Neuronal stem cell (in vitro differentiated cells): ENCODE data around the gene ZBTB18.

ENCODE experiments used
- DNase-seq: peaks from one replicate; pipeline ENCODE4 v3.0.0-alpha.2; 2013; ENCODE audit warnings: low spot score
- H2AFZ ChIP-seq: one replicate; pipeline ENCODE4 v1.6.1; 2013; ENCODE audit warnings: mild to moderate bottlenecking, low read length, inconsistent platforms
- H2AK5ac ChIP-seq: 2 replicates; pipeline ENCODE4 v1.6.1; 2013; ENCODE audit warnings: low read depth, mild to moderate bottlenecking, inconsistent platforms, low read length, moderate library complexity, mixed read lengths
- H2BK120ac ChIP-seq: 2 replicates; pipeline ENCODE4 v1.6.1; 2013; ENCODE audit warnings: low read depth, mild to moderate bottlenecking, inconsistent platforms, low read length, moderate library complexity, mixed read lengths
- H2BK12ac ChIP-seq: one replicate; pipeline ENCODE4 v1.6.1; 2013; ENCODE audit warnings: low read length, inconsistent platforms
- H2BK15ac ChIP-seq: 2 replicates; pipeline ENCODE4 v1.6.1; 2013; ENCODE audit warnings: mild to moderate bottlenecking, low read length, inconsistent platforms, mixed read lengths
- H2BK5ac ChIP-seq: one replicate; pipeline ENCODE4 v1.6.1; 2013; ENCODE audit warnings: inconsistent platforms, mild to moderate bottlenecking, low read length, moderate library complexity
- H3K14ac ChIP-seq: one replicate; pipeline ENCODE4 v1.6.1; 2013; ENCODE audit warnings: low read length, inconsistent platforms
- H3K18ac ChIP-seq: 2 replicates; pipeline ENCODE4 v1.6.1; 2013; ENCODE audit warnings: low read length, inconsistent platforms
- H3K23ac ChIP-seq: 2 replicates; pipeline ENCODE4 v1.6.1; 2013; ENCODE audit warnings: low read depth, mild to moderate bottlenecking, mixed read lengths, low read length, inconsistent platforms; ENCODE audit not compliant: poor library complexity
- H3K27ac ChIP-seq: replicated peaks from 3 replicates; pipeline ENCODE4 v1.5.1; 2013; ENCODE audit warnings: low read length, inconsistent platforms
- H3K27me3 ChIP-seq, 3 experiments: 2 replicates each; pipeline ENCODE4 v1.6.1; 2013; ENCODE audit warnings: low read length in 3 of 3, mild to moderate bottlenecking in 2 of 3, inconsistent platforms in 1 of 3, low read depth in 1 of 3, mixed read lengths in 1 of 3, moderate library complexity in 1 of 3; ENCODE audit not compliant: control insufficient read depth in 3 of 3, insufficient read depth in 3 of 3
- H3K36me3 ChIP-seq, 2 donors: replicated peaks in 1 of 2; 2 replicates each; pipeline ENCODE4 v1.6.1; 2013; ENCODE audit warnings: low read length in 2 of 2; ENCODE audit not compliant: control insufficient read depth in 2 of 2, insufficient read depth in 2 of 2
- H3K4ac ChIP-seq: 2 replicates; pipeline ENCODE4 v1.6.1; 2013; ENCODE audit warnings: inconsistent platforms, mild to moderate bottlenecking, low read length, moderate library complexity
- H3K4me1 ChIP-seq, 2 donors: 1 replicate in 1 of 2; 2 replicates in 1 of 2; pipeline ENCODE4 v1.6.1; 2013; ENCODE audit warnings: low read length in 2 of 2, low read depth in 1 of 2; ENCODE audit not compliant: control insufficient read depth in 2 of 2, insufficient read depth in 1 of 2
- H3K4me2 ChIP-seq: one replicate; pipeline ENCODE4 v1.6.1; 2013; ENCODE audit warnings: mild to moderate bottlenecking, low read length, inconsistent platforms; ENCODE audit not compliant: insufficient read depth, poor library complexity, severe bottlenecking
- H3K4me3 ChIP-seq, 2 donors: 2 replicates each; pipeline ENCODE4 v1.5.1; 2013; ENCODE audit warnings: low read length in 2 of 2, mild to moderate bottlenecking in 2 of 2, inconsistent platforms in 1 of 2, moderate library complexity in 1 of 2
- H3K79me1 ChIP-seq: one replicate; pipeline ENCODE4 v1.6.1; 2013; ENCODE audit warnings: low read depth, mild to moderate bottlenecking, inconsistent platforms, low read length, moderate library complexity
- H3K9ac ChIP-seq: one replicate; pipeline ENCODE4 v1.6.1; 2013; ENCODE audit warnings: mild to moderate bottlenecking, low read depth, low read length, inconsistent platforms; ENCODE audit not compliant: poor library complexity
- H3K9me3 ChIP-seq, 2 donors: replicated peaks in 1 of 2; 2 replicates each; pipeline versions ENCODE3 to v1.6.1; 2013; ENCODE audit warnings: low read length in 2 of 2, mild to moderate bottlenecking in 2 of 2, inconsistent platforms in 1 of 2, low read depth in 1 of 2, mixed read lengths in 1 of 2, moderate library complexity in 1 of 2; ENCODE audit not compliant: control insufficient read depth in 2 of 2, insufficient read depth in 1 of 2
- H4K8ac ChIP-seq: one replicate; pipeline ENCODE4 v1.6.1; 2013; ENCODE audit warnings: low read depth, mild to moderate bottlenecking, inconsistent platforms, low read length, moderate library complexity
- H4K91ac ChIP-seq: one replicate; pipeline ENCODE4 v1.6.1; 2013; ENCODE audit warnings: low read length, low read depth, mild to moderate bottlenecking, inconsistent platforms; ENCODE audit not compliant: poor library complexity
- WGBS, 2 donors: extraction: QIAGEN DNeasy Blood & Tissue Kit; methylation state at CpG; one replicate each; pipeline ENCODE4 v1.1.7; 2013; ENCODE audit warnings: missing lambda C conversion rate in 2 of 2, mixed read lengths in 1 of 2; ENCODE audit not compliant: insufficient read length in 2 of 2, insufficient replicate concordance in 1 of 2; ENCODE audit errors: extremely low coverage in 2 of 2; 5-methylcytosine and 5-hydroxymethylcytosine counted together

Gene ZBTB18

DNA sequence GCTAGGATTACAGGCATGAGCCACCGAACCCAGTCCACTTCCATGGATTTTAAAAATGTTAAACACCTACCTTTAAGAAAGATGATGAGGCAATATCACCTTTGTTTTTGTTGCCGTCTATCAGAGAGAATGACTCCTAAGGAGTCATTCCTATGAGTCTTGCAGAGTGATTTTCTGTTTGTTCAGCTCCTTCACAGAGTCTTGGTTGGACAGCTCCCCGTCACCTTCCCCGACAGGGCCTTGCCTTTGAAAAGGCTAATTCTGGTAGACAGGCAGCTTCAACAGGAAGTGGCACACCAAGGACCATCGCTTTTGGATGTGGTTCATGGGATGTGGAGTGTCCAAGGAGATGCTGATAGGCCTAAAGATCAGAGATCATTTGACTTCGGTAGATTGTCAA lies 17.5 kb downstream of the ZBTB18 start:
- no peak overlapping the region for H2BK5ac ChIP-seq
- H3K4me2 ChIP-seq: no peak overlapping the region
- no peak overlapping the region for H3K14ac ChIP-seq
- H3K27ac ChIP-seq: no peak overlapping the region
- no peak overlapping the region for H3K23ac ChIP-seq
- no peak overlapping the region for H3K9ac ChIP-seq
- WGBS, 2 donors: no CpG with 5 or more reads among the region's 6 CpGs
- no peaks in the 10 kb centered on the region for H3K9me3 ChIP-seq
- no peak overlapping the region for H2BK15ac ChIP-seq
- no peak overlapping the region for H4K8ac ChIP-seq
- H3K18ac ChIP-seq: no peak overlapping the region
- H3K4me1 ChIP-seq: peaks cover 3 to 10% of the 10 kb centered on the region in 2 donors
- no peak overlapping the region for H2BK12ac ChIP-seq
- no peaks in the 10 kb centered on the region for H3K27me3 ChIP-seq
- no peak for DNase-seq
- no peak overlapping the region for H2AFZ ChIP-seq
- H3K4me3 ChIP-seq: no peak overlapping the region
- H4K91ac ChIP-seq: no peak overlapping the region
- no peak overlapping the region for H2BK120ac ChIP-seq
- H2AK5ac ChIP-seq: no peak overlapping the region
- H3K4ac ChIP-seq: no peak overlapping the region
- H3K79me1 ChIP-seq: no peaks in the 10 kb centered on the region
- no peaks in the 10 kb centered on the region for H3K36me3 ChIP-seq

DNA sequence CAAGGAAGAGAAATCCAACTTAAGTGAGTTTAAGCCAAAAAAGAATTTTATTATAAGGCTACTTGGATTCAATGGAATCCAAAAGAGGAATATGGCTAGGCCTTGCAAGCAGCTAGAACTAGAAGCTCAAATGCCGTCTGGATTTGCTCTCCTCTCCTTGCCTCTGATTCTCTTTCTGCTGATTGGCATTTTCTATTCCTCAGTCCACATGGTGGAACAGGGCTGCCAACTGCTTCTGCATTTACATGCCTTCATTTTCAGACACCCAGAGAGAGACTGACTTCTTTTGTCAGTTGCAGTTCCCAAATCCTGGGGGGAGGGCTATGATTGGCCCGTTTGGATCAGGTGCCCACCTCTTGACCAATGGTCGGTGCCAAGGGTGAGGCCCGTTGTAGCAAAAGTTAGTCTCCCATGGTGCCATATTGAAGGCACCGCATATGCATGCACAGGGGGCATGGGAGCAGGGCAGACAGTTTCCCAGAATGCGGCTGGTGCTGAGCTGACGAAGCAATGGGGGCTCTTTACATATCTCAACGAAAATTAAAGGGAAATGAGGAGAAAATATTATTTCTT lies 18.3 kb downstream of the ZBTB18 start:
- DNase-seq: no peak
- Histone ChIP-seq H4K8ac (no peak overlapping the region), H3K4ac (no peak overlapping the region), H3K9ac (no peak overlapping the region), H3K36me3 (no peaks in the 10 kb centered on the region), H3K79me1 (no peaks in the 10 kb centered on the region), H2BK15ac (no peak overlapping the region), H3K27me3 (no peaks in the 10 kb centered on the region), H2BK120ac (no peak overlapping the region), H2BK12ac (no peak overlapping the region), H3K4me1 (peaks cover 3 to 10% of the 10 kb centered on the region in 2 donors), H2AFZ (no peak overlapping the region), H3K23ac (no peak overlapping the region), H3K27ac (no peak overlapping the region), H3K9me3 (no peaks in the 10 kb centered on the region), H3K4me2 (no peak overlapping the region), H3K14ac (no peak overlapping the region), H3K4me3 (no peak overlapping the region), H2BK5ac (no peak overlapping the region), H4K91ac (no peak overlapping the region), H3K18ac (no peak overlapping the region), H2AK5ac (no peak overlapping the region)
- no CpG with 5 or more reads among the region's 8 CpGs for WGBS, 2 donors

DNA sequence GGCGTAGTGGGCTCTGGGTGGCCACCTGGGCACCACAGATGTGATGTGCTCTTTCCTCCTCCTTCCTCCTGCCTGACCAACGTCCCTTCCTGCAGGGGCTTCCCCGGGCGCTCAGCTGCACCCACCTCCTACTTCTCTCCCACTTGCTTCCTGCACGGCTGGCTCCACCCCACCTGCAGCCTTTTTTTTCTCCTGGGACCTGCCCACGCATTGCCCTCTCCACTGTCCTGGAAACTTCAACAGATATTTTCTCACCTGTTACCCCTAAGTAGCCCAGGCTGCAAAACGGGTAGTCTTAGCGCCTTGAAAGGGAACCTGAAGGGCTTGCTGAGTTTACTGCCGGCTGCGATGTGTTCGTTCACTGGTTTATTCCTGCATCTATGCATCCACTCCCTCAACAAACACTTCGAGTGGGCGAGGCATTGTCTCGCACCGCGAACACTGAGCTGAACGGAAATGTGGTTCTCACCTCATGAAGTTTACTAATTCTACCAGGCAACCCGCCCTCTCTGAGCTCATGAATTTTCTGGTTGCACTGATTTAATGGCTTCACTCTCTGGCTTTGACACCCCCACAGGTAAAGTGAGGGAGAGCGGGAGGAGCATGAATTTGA lies 23.6 kb downstream of the ZBTB18 start:
- H4K8ac ChIP-seq: no peak overlapping the region
- no peaks in the 10 kb centered on the region for H3K9me3 ChIP-seq
- no peak overlapping the region for H4K91ac ChIP-seq
- H3K4ac ChIP-seq: no peak overlapping the region
- no CpG with 5 or more reads among the region's 19 CpGs for WGBS, 2 donors
- H3K79me1 ChIP-seq: no peaks in the 10 kb centered on the region
- no peak overlapping the region for H2BK120ac ChIP-seq
- no peak overlapping the region for H3K27ac ChIP-seq
- no peak overlapping the region for H2BK12ac ChIP-seq
- H3K9ac ChIP-seq: no peak overlapping the region
- no peak overlapping the region for H2BK15ac ChIP-seq
- no peak overlapping the region for H3K23ac ChIP-seq
- H3K4me1 ChIP-seq: no peaks in the 10 kb centered on the region
- H3K4me3 ChIP-seq: no peak overlapping the region
- H3K14ac ChIP-seq: no peak overlapping the region
- peak overlapping the region; percentile 9 for H2AFZ ChIP-seq
- H3K4me2 ChIP-seq: no peak overlapping the region
- H3K27me3 ChIP-seq: no peaks in the 10 kb centered on the region
- peak overlapping the region; percentile 38 for H3K18ac ChIP-seq
- DNase-seq: no peak
- H3K36me3 ChIP-seq: no peaks in the 10 kb centered on the region
- no peak overlapping the region for H2BK5ac ChIP-seq
- H2AK5ac ChIP-seq: no peak overlapping the region

DNA sequence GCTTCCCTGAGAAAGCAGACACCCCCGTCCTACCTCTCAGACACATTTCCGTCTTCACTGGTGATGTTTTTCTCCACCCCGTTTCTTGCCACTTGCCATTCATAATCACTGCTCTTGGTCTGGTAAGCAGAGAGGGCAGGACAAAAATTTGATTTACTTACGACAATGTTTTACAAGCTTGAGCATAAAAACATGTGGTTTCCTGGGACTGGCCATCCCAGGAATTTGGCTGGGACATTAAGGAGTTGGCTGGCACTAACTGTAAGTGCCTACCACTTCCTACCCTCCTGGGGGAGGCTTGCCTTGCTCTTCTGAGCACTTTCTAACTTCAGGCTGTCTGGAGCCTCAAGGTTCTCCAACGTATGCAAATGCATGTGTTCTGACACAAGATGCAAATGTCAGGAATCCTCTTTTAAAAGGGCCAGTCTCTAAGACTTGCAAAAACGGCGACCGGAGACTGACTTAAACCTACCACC lies 24.2 kb downstream of the ZBTB18 start:
- H2BK120ac ChIP-seq: no peak overlapping the region
- no peak overlapping the region for H3K27ac ChIP-seq
- peak overlapping the region; percentile 9 for H2AFZ ChIP-seq
- H2BK12ac ChIP-seq: no peak overlapping the region
- no peak overlapping the region for H3K23ac ChIP-seq
- no CpG with 5 or more reads among the region's 8 CpGs for whole genome bisulfite sequencing, 2 donors
- H3K4me1 ChIP-seq: no peaks in the 10 kb centered on the region
- H2AK5ac ChIP-seq: no peak overlapping the region
- no peak overlapping the region for H3K4ac ChIP-seq
- no peaks in the 10 kb centered on the region for H3K79me1 ChIP-seq
- H3K14ac ChIP-seq: no peak overlapping the region
- H3K4me2 ChIP-seq: no peak overlapping the region
- H4K8ac ChIP-seq: no peak overlapping the region
- no peak overlapping the region for H3K18ac ChIP-seq
- no peak overlapping the region for H2BK5ac ChIP-seq
- H3K4me3 ChIP-seq: no peak overlapping the region
- no peak overlapping the region for H4K91ac ChIP-seq
- H3K9ac ChIP-seq: no peak overlapping the region
- H3K27me3 ChIP-seq: no peaks in the 10 kb centered on the region
- no peaks in the 10 kb centered on the region for H3K36me3 ChIP-seq
- no peaks in the 10 kb centered on the region for H3K9me3 ChIP-seq
- no peak overlapping the region for H2BK15ac ChIP-seq
- no peak for DNase-seq
